SU-DHL-6 (cell line): ENCODE data around the gene IL17RC.

Source experiments
- CTCF ChIP-seq: fragments of 200-600 bp; sonication (generic); IDR thresholded peaks from one replicate; pipeline ENCODE4 v1.5.1; 2017; ENCODE audit warnings: antibody characterized with exemption, mild to moderate bottlenecking, low read length, moderate library complexity; ENCODE audit not compliant: insufficient read depth, poor library complexity, severe bottlenecking
- EZH2phosphoT487 ChIP-seq: fragments of 200-600 bp; sonication (generic), shearing (Covaris generic); conservative IDR thresholded peaks from 2 replicates; pipeline ENCODE4 v1.6.1; 2018; ENCODE audit warnings: mild to moderate bottlenecking, antibody characterized with exemption, low read length, moderate library complexity, mixed read lengths

- TF ChIP-seq CTCF (no peak), EZH2phosphoT487 (no peak)
These were observed 2.2 kb upstream of the IL17RC start for GRCh38 chr3:9914559-9915253.
